T-helper 2 cell treated with Interferon-gamma antibody and Interleukin-4, amounts not matched to agents 5 μg/mL and 100 μg/mL, for 36 hours (primary cell): ENCODE measurements around the gene RET.

Experiments used
- DNase-seq: peaks from one replicate; pipeline ENCODE4 v3.0.0; 2021; ENCODE audit warnings: low spot score
- H3K27ac Mint-ChIP-seq: one replicate; pipeline ENCODE4 v1.8.0; 2021; ENCODE audit warnings: mild to moderate bottlenecking, mixed read lengths
- H3K27me3 Mint-ChIP-seq: one replicate; pipeline ENCODE4 v1.8.0; 2021; ENCODE audit warnings: low read depth, mixed read lengths
- H3K36me3 Mint-ChIP-seq: one replicate; pipeline ENCODE4 v1.8.0; 2021; ENCODE audit warnings: low read depth, mixed read lengths
- H3K4me1 Mint-ChIP-seq: one replicate; pipeline ENCODE4 v1.8.0; 2021; ENCODE audit warnings: low read depth, mixed read lengths
- H3K4me3 Mint-ChIP-seq: one replicate; pipeline ENCODE4 v1.8.0; 2022; ENCODE audit warnings: mild to moderate bottlenecking, moderate library complexity, mixed read lengths
- H3K9me3 Mint-ChIP-seq: one replicate; pipeline ENCODE4 v1.8.0; 2021; ENCODE audit warnings: mixed read lengths

The RET gene

DNA sequence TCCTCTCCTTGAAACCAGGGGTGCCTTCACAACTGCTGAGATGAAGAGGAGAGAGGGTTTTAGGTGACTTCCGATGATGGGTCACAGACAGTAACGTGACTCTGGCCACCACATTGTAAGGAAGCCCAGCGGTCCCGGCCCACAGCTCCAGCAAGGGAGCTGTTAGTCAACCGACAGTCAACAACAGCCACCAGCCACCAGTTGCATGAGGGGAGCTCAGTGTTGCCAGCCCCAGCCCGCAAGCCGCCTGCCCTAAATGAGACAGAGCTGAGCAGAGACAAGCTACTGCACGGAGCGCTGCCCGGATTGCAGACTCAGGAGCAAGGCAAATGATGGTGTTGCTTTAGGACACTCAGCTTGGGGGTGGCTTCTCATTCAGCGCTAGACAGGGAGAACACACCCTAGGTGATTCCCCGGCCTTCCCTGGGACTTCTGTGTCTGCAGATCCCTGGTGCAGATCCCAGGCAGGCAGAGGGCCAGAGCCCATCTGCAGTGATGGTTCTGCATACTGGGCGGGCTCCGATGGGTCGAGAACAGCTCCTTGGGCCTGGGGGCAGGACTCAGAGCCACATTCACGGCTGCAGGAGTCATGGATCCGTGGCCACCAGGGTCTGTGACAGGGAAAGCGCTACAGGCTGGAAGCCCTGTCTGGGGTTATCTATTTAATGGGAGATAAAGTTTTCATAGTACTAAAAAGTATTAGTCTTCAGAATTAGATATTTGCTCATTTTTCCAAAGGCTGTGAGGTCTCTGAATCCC, 14.3 kb upstream of the RET start:
- DNase-seq: no peak
- H3K4me3 Mint-ChIP-seq: no peak overlapping the region
- H3K4me1 Mint-ChIP-seq: no peaks in the 10 kb centered on the region
- H3K36me3 Mint-ChIP-seq: no peaks in the 10 kb centered on the region
- H3K27ac Mint-ChIP-seq: no peak overlapping the region
- no peaks in the 10 kb centered on the region for H3K9me3 Mint-ChIP-seq
- H3K27me3 Mint-ChIP-seq: no peaks in the 10 kb centered on the region

DNA sequence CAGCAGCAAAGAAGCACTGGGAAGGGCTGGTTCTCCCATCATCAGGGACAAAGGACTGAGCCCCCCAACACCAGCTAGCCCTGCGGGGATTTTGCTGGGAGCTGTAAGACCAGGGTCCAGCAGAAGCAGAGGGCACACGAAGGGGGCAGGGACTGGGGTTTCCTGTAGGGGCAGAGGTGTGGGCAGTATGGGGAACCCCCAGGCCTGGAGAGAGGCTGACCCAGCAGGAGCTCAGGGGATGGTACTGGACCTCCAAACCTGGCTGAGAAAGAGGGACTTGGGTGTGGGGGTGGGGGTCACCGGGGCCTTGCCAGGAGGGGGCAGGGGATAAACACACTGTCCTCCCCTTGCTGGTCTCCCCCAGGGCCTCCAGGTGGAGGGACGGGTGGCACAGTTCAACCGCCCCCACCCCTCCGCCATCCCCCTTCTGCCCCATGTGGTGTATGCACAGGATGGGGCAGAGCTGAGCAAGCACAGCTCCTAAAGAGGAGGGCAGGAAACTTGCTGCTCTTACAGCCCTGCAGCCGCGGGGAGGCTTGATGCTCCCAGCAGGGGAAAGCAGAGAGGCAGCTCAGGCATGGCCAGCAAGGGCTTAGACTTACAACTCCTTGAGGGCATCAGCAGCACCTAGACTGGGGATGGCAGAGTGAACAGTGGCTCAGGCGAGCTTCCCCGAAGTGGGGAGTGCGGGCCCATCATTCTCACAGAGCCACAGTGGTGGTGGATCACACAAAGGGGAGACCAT, 12.4 kb upstream of the RET start:
- H3K4me1 Mint-ChIP-seq: no peaks in the 10 kb centered on the region
- H3K4me3 Mint-ChIP-seq: no peak overlapping the region
- H3K36me3 Mint-ChIP-seq: no peaks in the 10 kb centered on the region
- no peaks in the 10 kb centered on the region for H3K9me3 Mint-ChIP-seq
- no peak overlapping the region for H3K27ac Mint-ChIP-seq
- H3K27me3 Mint-ChIP-seq: no peaks in the 10 kb centered on the region
- DNase-seq: no peak

DNA sequence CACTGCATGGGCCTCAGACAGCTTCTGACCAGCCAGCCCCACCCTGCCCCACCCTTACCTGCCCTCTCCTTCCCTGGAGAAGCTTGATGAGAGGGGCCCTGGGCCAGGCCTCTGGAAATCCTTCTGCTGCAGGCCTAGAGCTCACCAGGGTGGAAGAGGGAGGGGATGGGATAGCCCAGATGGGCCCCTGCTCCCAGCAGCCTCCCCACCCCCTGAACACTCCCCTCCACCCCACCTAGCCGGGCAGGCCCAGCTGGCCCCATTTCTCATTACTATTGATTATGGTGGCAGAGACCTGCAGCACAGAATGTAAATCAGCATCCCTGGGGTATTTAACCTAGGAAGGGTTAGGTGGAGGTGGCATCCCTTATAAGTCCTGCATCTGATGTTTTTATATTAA, 11.6 kb upstream of the RET start:
- no peaks in the 10 kb centered on the region for H3K9me3 Mint-ChIP-seq
- H3K4me1 Mint-ChIP-seq: no peaks in the 10 kb centered on the region
- no peaks in the 10 kb centered on the region for H3K27me3 Mint-ChIP-seq
- H3K4me3 Mint-ChIP-seq: no peak overlapping the region
- no peak for DNase-seq
- no peaks in the 10 kb centered on the region for H3K36me3 Mint-ChIP-seq
- no peak overlapping the region for H3K27ac Mint-ChIP-seq

DNA sequence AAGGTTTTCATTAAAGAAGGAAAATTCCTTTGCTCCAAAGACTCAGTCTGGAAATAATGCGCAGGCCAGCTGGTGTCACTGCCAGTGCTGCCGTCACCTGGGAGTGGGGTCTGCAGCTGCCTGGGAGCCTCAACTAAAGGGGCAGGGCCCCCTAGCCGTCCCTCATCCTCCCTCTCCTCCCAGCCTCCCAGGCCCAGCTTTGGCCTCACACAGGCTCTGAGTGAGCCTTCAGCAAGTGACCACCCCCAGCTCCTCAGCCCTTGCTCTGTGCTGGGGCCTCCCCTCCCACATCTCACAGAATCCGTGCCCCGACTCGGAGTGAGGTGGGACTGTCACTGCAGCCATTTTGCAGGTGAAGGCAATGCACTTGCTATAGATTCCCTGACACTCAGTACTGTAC, 11.1 kb upstream of the RET start:
- H3K4me1 Mint-ChIP-seq: no peaks in the 10 kb centered on the region
- no peak overlapping the region for H3K27ac Mint-ChIP-seq
- no peaks in the 10 kb centered on the region for H3K27me3 Mint-ChIP-seq
- no peaks in the 10 kb centered on the region for H3K9me3 Mint-ChIP-seq
- no peak overlapping the region for H3K4me3 Mint-ChIP-seq
- H3K36me3 Mint-ChIP-seq: no peaks in the 10 kb centered on the region
- no peak for DNase-seq

GRCh38 chr10:43066481-43066880, 10.4 kb upstream of the RET start:
- H3K36me3 Mint-ChIP-seq: no peaks in the 10 kb centered on the region
- H3K27me3 Mint-ChIP-seq: no peaks in the 10 kb centered on the region
- H3K9me3 Mint-ChIP-seq: no peaks in the 10 kb centered on the region
- H3K4me3 Mint-ChIP-seq: no peak overlapping the region
- DNase-seq: no peak
- no peaks in the 10 kb centered on the region for H3K4me1 Mint-ChIP-seq
- H3K27ac Mint-ChIP-seq: no peak overlapping the region

GRCh38 chr10:43067391-43068135, 9.3 kb upstream of the RET start:
- no peak overlapping the region for H3K27ac Mint-ChIP-seq
- no peaks in the 10 kb centered on the region for H3K4me1 Mint-ChIP-seq
- no peak for DNase-seq
- no peaks in the 10 kb centered on the region for H3K36me3 Mint-ChIP-seq
- no peaks in the 10 kb centered on the region for H3K9me3 Mint-ChIP-seq
- no peaks in the 10 kb centered on the region for H3K27me3 Mint-ChIP-seq
- no peak overlapping the region for H3K4me3 Mint-ChIP-seq

DNA sequence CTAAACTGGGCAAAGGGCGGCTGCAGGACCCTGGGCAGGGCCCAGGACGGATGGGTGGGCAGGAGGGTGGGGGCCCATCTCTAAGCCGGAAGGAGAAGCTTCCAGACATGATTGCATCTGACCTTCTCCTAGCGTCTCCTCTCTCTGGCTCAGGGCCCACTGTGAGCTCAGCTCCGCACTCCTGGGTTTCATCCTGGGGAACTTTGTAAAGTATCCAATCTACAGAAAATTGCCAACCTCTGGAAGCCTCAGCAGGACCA, 8.8 kb upstream of the RET start:
- DNase-seq: no peak
- Mint-ChIP-seq H3K27ac (no peak overlapping the region), H3K4me1 (no peaks in the 10 kb centered on the region), H3K27me3 (no peaks in the 10 kb centered on the region), H3K4me3 (no peak overlapping the region), H3K36me3 (no peaks in the 10 kb centered on the region), H3K9me3 (no peaks in the 10 kb centered on the region)

GRCh38 chr10:43068471-43069210, 8.2 kb upstream of the RET start:
- H3K36me3 Mint-ChIP-seq: no peaks in the 10 kb centered on the region
- H3K4me1 Mint-ChIP-seq: no peaks in the 10 kb centered on the region
- H3K4me3 Mint-ChIP-seq: no peak overlapping the region
- H3K9me3 Mint-ChIP-seq: no peaks in the 10 kb centered on the region
- H3K27ac Mint-ChIP-seq: no peak overlapping the region
- DNase-seq: no peak
- H3K27me3 Mint-ChIP-seq: no peaks in the 10 kb centered on the region

DNA sequence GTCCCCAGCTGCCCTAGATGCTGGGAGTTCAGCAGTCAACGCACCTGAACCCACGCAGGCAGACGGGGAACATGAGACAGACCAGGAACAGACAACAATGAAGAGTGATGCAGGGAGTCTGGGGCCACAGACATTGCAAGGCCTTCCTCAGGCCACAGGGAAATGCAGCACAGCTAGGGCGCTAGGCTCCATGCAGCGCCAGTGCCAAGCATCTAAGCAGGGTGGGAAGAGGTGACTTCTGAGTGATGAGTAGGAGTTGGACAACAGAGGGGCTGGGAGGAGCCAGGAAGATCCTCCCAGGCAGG, 7.7 kb upstream of the RET start:
- no peak for DNase-seq
- Mint-ChIP-seq H3K4me1 (no peaks in the 10 kb centered on the region), H3K27ac (no peak overlapping the region), H3K36me3 (no peaks in the 10 kb centered on the region), H3K27me3 (no peaks in the 10 kb centered on the region), H3K9me3 (no peaks in the 10 kb centered on the region), H3K4me3 (no peak overlapping the region)

- Mint-ChIP-seq H3K36me3 (no peaks in the 10 kb centered on the region), H3K4me3 (no peak overlapping the region), H3K4me1 (no peaks in the 10 kb centered on the region), H3K27me3 (no peaks in the 10 kb centered on the region), H3K9me3 (no peaks in the 10 kb centered on the region), H3K27ac (no peak overlapping the region)
- no peak for DNase-seq
These were observed 7.3 kb upstream of the RET start for GRCh38 chr10:43069579-43069978.

GRCh38 chr10:43070121-43071085, 6.5 kb upstream of the RET start:
- Mint-ChIP-seq H3K9me3 (no peaks in the 10 kb centered on the region), H3K27ac (no peak overlapping the region), H3K36me3 (no peaks in the 10 kb centered on the region), H3K27me3 (peaks cover 2% of the 10 kb centered on the region), H3K4me1 (no peaks in the 10 kb centered on the region), H3K4me3 (no peak overlapping the region)
- no peak for DNase-seq

DNA sequence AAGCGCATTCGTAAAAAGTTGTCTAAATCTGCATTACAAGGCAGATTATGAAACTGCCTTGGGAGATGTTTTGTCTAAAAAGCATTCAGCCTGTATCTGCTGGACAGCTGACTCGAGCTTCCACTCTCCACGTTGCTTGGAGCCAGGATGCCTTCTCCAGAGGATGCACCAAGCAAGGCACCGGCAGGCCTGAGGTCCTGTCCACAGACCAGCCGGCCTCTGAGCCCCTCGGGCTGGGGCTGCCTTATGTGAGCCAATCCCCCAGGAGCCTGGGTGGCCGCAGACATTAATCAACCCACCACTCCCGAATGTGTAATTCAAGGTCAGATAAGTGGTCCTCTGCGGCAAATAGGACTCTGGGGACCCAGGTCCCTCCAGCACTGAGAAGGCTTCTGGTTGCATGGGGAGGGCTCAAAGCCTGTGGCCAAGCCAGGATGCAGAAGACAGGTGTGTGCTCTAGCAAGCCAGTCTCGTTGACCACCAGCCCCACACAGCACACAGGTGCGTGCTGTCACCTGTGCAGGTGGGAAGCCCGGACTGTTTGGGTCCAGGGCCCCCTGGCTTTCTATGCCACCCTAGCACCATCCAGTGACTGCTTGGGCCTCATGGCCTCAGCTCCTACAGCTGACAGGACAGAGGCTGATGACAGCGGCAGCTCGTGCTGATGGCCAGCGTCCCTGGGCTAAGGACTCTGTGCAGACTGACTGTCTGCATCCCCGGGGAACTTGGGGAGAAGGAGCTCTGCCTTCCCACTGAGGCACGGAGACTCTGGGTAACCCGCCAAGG, 4.8 kb upstream of the RET start:
- H3K36me3 Mint-ChIP-seq: no peaks in the 10 kb centered on the region
- no peak overlapping the region for H3K4me3 Mint-ChIP-seq
- peaks cover 10% of the 10 kb centered on the region for H3K27me3 Mint-ChIP-seq
- no peak overlapping the region for H3K27ac Mint-ChIP-seq
- H3K9me3 Mint-ChIP-seq: no peaks in the 10 kb centered on the region
- peaks cover 4% of the 10 kb centered on the region for H3K4me1 Mint-ChIP-seq
- no peak for DNase-seq

GRCh38 chr10:43073191-43073590, 3.7 kb upstream of the RET start:
- peaks cover 4% of the 10 kb centered on the region for H3K4me1 Mint-ChIP-seq
- no peak for DNase-seq
- H3K4me3 Mint-ChIP-seq: no peak overlapping the region
- H3K27me3 Mint-ChIP-seq: peaks cover 17% of the 10 kb centered on the region
- H3K27ac Mint-ChIP-seq: no peak overlapping the region
- no peaks in the 10 kb centered on the region for H3K9me3 Mint-ChIP-seq
- no peaks in the 10 kb centered on the region for H3K36me3 Mint-ChIP-seq
